Measurements from ENCODE around the gene MROH9.

The MROH9 gene

GRCh38 chr1:171084870-171085269, 149.5 kb downstream of the MROH9 start:
- no peak for DNase-seq

DNA sequence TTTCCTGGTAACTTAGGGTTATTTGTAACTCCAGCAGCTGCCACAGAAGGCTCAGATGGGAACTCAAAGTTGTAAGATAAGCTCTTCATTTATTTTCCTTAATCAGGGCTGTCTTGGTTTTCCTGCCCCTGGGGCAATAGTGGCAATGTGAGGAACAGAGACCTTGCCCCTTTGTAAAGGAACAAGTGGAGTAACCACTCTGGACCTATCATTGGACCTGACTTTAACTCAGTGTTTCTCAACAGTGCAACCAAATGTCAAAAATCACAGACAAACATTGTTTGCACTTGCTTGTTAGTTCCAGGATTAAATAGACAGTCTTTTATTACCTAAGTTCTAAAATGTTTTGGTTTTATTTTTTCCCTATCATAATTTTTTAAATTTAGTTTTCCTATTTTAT, 152.6 kb downstream of the MROH9 start:
- no peak for DNase-seq

- no peak for DNase-seq
These were observed 155.3 kb downstream of the MROH9 start, which contains the start of gene FMO3 for GRCh38 chr1:171090604-171091003. Gene FMO3, plus strand, starts transcription at chr1:171090905. Its CDS starts 1,754 bp downstream, at chr1:171092659.

DNA sequence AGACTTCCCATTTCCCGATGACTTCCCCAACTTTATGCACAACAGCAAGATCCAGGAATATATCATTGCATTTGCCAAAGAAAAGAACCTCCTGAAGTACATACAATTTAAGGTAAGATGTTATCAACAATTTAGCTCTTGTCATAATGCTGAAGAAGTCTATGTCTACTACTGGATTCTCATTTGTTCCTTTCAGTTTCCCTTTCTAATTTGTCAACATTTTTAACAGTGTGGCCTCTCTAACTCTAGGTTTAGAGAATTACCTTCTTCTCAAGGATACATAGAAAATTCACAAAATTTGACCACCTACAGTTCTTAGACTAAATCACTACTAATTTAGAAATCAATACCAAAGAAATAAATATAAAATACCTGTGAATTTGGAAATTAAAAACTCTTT, 168.5 kb downstream of the MROH9 start:
- no peak for DNase-seq

DNA sequence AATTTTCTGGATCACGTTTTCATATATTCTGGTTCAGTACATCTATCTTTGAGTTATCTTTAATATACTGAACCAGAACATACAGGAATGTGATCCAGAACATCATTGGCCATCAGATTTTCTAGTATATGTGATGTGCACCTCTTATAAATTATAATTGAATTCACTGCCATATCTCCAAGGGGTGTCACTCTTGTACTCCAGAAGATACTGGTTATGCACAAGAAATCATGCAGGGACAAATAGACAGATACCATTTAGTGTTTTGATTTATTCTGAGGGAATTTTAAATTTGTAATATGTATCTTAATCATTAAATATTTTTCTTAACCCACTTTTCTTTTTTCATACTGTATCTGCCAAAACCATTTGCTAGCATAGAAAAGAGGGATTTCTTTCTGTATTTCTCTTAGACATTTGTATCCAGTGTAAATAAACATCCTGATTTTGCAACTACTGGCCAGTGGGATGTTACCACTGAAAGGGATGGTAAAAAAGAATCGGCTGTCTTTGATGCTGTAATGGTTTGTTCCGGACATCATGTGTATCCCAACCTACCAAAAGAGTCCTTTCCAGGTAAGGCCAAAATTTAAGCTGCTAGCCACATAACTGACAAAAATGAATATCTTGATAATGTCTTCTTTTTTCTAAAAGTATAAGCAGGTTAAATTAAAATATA, 172.1 kb downstream of the MROH9 start:
- DNase-seq = no peak

- no peak for DNase-seq
These were observed 172.6 kb downstream of the MROH9 start for GRCh38 chr1:171107969-171108368.

DNA sequence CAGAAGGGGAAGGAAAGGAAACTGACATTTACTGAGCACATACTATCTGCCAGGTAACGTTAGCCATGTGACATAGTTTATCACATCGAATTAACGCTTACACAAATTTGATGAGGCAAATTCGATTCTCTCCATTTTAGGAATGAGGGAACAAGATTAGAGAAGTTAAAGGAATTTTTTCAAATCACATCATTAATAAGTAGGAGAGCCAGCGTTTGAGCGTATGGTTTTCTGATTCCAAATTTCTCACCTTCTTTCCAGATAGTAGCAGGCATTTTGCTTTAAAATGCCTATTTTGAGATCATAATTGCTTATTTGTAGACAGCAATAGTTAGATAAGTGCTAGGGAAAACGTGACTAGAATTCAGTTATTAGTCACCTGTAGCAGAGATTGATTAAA, 174.6 kb downstream of the MROH9 start:
- no peak for DNase-seq

DNA sequence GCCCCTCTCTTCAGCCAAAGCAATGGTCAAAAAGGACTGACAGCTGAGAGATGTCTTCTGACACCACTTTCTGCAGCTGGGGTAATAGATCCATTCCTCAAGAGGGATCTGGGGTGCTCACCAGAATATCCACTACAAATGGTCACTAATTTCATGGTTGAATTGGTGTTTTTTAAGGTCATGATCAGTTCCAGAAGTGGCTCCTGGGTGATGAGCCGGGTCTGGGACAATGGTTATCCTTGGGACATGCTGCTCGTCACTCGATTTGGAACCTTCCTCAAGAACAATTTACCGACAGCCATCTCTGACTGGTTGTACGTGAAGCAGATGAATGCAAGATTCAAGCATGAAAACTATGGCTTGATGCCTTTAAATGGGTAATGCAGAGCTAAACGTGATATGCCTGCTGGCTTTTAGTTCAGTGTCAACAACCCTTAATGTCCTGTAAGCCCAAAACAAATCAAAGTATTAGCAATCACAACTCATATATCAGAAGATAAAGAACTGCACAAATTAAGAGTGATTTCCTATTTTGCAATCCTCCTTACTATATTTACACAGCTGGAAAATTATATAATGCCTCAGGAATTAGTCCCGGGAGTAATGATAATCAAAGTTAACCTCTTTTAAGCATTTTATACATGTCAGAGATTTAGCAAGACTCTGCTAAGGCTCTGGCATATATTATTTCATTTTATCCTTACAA, 175.4 kb downstream of the MROH9 start:
- no peak for DNase-seq

DNA sequence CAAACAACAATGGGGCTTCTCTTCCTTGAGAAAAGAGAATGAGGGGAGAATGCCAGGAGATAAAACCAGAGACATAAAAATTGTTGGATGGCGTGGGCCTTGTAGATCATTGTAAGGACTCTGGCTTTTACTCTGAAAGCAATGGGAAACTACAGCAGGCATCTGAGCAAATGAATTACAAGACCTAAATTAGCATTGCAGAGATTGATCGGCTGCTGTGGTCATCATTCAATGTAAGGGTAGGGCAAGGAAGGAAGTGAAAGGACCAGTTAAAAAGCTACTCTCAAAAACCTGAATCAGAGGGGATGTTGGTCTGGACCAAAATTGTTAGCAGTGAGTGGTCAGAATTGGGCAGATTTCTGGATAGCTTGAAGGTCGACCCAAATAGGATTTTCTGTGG, 176.8 kb downstream of the MROH9 start:
- no peak for DNase-seq

DNA sequence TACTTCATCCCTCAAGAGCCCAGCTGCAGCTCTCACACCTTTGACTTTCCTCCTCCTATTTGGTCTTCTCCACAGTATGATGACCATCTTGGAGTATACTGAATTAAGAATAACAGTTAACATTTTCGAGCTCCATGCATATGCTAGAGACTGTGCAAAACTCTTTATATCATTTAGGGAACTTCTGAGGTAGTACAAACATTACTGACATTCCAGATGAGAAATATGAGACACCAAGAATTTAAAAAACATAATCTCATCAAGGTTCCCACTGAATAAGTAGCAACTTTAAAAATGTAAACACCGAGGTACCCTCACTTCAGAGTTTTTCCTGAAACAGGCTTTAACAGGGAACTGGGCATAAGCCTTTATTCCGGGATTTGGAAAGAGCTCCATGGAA, 178.0 kb downstream of the MROH9 start:
- DNase-seq = no peak
